ENCODE data around the gene IMMP2L. TPM values are rescaled to one million over a fixed set of nuclear protein-coding genes. Genes with fewer than 3 reads are reported as not detected.
A peak's percentile ranks its signal among the peaks of the same experiment; 100 is the strongest.

IMMP2L gene
- total and polyA plus RNA-seq, 2 of the 4 experiments (the other 2 are of a cell fraction): 5.8 to 9.3 TPM

DNA sequence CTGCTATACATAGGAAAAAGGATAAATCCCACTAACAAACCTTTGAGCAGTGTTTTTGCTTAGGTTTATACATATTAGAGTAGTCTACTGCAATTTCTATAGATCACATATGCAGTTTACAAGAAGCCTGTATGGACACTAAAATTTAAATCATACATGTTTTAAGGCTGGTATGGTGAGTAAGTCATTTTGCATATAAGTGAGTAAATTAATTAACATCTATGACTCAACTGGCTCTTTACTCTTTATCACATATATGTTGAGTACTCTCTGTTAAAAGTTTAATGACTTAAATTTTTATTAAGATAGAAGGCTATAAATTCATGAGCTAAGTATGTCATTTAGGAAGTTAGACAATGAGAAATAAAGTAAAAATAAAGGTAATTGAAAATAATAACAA is 402.0 kb downstream of the IMMP2L start:
- Histone ChIP-seq H4K20me1 (ENCODE audit: insufficient read depth, low read length) (no peaks in the 10 kb centered on the region), H2AK5ac (ENCODE audit: low read depth, low read length) (no peak overlapping the region), H2BK20ac (ENCODE audit: low read depth, low read length) (no peak overlapping the region), H3K14ac (replicated peaks; ENCODE audit: low read depth, low read length) (no peak overlapping the region), H4K5ac (ENCODE audit: low read depth, low read length) (no peak overlapping the region), H3K4ac (ENCODE audit: low read depth, low read length) (no peak overlapping the region), H3K36me3 (ENCODE audit: control insufficient read depth, insufficient read depth, low read length) (no peaks in the 10 kb centered on the region), H4K8ac (ENCODE audit: low read depth in 2 of 2, low read length in 2 of 2) (no peak overlapping the region), H3K9ac (ENCODE audit: low read depth, low read length) (no peak overlapping the region), H3K27me3 (ENCODE audit: control insufficient read depth, insufficient read depth, low read length) (no peaks in the 10 kb centered on the region), H3K4me1 (ENCODE audit: control insufficient read depth, insufficient read depth, low read length) (no peaks in the 10 kb centered on the region), H3K23ac (ENCODE audit: low read depth, low read length) (no peak overlapping the region), H3K9me1 (ENCODE audit: insufficient read depth, low read length) (no peaks in the 10 kb centered on the region), H3K27ac (ENCODE audit: insufficient read depth, low read length) (no peak overlapping the region), H4K91ac (ENCODE audit: insufficient read depth, low read depth, low read length) (no peak overlapping the region), H2AK9ac (replicated peaks; ENCODE audit: low read depth, low read length, poor library complexity) (no peak overlapping the region), H2BK5ac (ENCODE audit: low read depth, low read length, poor library complexity, severe bottlenecking) (peak overlapping the region; percentile 65), H3K56ac (ENCODE audit: extremely low read depth, insufficient read depth, low read length) (no peak overlapping the region), H2BK15ac (ENCODE audit: low read depth, low read length) (no peak overlapping the region), H3K18ac (ENCODE audit: low read depth, low read length) (no peak overlapping the region), H3K9me3 (ENCODE audit: control insufficient read depth, insufficient read depth, low read length) (no peaks in the 10 kb centered on the region), H3K79me1 (ENCODE audit: low read depth in 1 of 2, low read length in 2 of 2) (no peaks in the 10 kb centered on the region), H2BK120ac (ENCODE audit: low read depth, low read length) (no peak overlapping the region), H3K4me3 (ENCODE audit: insufficient read depth, low read depth, low read length) (no peak overlapping the region), H2AFZ (replicated peaks; ENCODE audit: low read length, poor library complexity) (no peak overlapping the region), H3K4me2 (ENCODE audit: low read depth, low read length) (no peak overlapping the region)
- POLR2A ChIA-PET (ENCODE audit: unreplicated experiment): no interaction called here
- no peak for ATAC-seq (ENCODE audit: low read depth)
- intact Hi-C loops (cut with micrococcal nuclease) (no loop called here), in situ Hi-C loops (cut with MboI; ENCODE audit: low sequenced_read_pairs) (no loop called here), dilution Hi-C loops (cut with HindIII; ENCODE audit: low sequenced_read_pairs, unreplicated experiment) (no loop called here)
- DNase-seq: no peak
- TF ChIP-seq RCOR1 (IDR thresholded peaks at IDR 0.05; ENCODE audit: insufficient replicate concordance, low read length) (no peak), NFE2L2 (IDR thresholded peaks at IDR 0.05; ENCODE audit: low read depth, low read length) (no peak), MXI1 (IDR thresholded peaks at IDR 0.05; ENCODE audit: borderline replicate concordance, low read depth, low read length) (no peak), POLR2A (IDR thresholded peaks at IDR 0.05; ENCODE audit: low read depth, low read length) (no peak), CEBPB (IDR thresholded peaks at IDR 0.05; ENCODE audit: low read depth, low read length) (no peak), MAFK (IDR thresholded peaks at IDR 0.05; ENCODE audit: low read depth, low read length) (no peak), FOS (IDR thresholded peaks at IDR 0.05; ENCODE audit: low read depth, low read length) (no peak), RAD21 (IDR thresholded peaks at IDR 0.05; ENCODE audit: low read length) (no peak), BHLHE40 (IDR thresholded peaks at IDR 0.05; ENCODE audit: low read depth, low read length) (no peak), SMC3 (IDR thresholded peaks at IDR 0.05; ENCODE audit: low read depth, low read length) (no peak), CHD1 (IDR thresholded peaks at IDR 0.05; ENCODE audit: low read depth, low read length) (no peak), MAZ (IDR thresholded peaks at IDR 0.05; ENCODE audit: borderline replicate concordance, low read depth, low read length) (no peak), RFX5 (IDR thresholded peaks at IDR 0.05; ENCODE audit: low read depth, low read length) (no peak)
- TF ChIP-seq, protein P1, sequence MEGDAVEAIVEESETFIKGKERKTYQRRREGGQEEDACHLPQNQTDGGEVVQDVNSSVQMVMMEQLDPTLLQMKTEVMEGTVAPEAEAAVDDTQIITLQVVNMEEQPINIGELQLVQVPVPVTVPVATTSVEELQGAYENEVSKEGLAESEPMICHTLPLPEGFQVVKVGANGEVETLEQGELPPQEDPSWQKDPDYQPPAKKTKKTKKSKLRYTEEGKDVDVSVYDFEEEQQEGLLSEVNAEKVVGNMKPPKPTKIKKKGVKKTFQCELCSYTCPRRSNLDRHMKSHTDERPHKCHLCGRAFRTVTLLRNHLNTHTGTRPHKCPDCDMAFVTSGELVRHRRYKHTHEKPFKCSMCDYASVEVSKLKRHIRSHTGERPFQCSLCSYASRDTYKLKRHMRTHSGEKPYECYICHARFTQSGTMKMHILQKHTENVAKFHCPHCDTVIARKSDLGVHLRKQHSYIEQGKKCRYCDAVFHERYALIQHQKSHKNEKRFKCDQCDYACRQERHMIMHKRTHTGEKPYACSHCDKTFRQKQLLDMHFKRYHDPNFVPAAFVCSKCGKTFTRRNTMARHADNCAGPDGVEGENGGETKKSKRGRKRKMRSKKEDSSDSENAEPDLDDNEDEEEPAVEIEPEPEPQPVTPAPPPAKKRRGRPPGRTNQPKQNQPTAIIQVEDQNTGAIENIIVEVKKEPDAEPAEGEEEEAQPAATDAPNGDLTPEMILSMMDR (conservative IDR thresholded peaks at IDR 0.05; ENCODE audit: low read depth, low read length): no peak
- TF ChIP-seq, protein P2, sequence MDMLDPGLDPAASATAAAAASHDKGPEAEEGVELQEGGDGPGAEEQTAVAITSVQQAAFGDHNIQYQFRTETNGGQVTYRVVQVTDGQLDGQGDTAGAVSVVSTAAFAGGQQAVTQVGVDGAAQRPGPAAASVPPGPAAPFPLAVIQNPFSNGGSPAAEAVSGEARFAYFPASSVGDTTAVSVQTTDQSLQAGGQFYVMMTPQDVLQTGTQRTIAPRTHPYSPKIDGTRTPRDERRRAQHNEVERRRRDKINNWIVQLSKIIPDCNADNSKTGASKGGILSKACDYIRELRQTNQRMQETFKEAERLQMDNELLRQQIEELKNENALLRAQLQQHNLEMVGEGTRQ (IDR thresholded peaks at IDR 0.05; ENCODE audit: low read depth, low read length): no peak
- TF ChIP-seq, protein P3, sequence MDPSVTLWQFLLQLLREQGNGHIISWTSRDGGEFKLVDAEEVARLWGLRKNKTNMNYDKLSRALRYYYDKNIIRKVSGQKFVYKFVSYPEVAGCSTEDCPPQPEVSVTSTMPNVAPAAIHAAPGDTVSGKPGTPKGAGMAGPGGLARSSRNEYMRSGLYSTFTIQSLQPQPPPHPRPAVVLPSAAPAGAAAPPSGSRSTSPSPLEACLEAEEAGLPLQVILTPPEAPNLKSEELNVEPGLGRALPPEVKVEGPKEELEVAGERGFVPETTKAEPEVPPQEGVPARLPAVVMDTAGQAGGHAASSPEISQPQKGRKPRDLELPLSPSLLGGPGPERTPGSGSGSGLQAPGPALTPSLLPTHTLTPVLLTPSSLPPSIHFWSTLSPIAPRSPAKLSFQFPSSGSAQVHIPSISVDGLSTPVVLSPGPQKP (IDR thresholded peaks at IDR 0.05; ENCODE audit: borderline replicate concordance, low read depth, low read length): no peak
- no TSS peak for BruUV-seq (replicated peaks)
- CTCF ChIA-PET: no interaction called here
